Measurements from ENCODE around the gene TECR.

The TECR gene

GRCh38 chr19:14510311-14511228 is 18.8 kb upstream of the TECR start:
- no peak for DNase-seq

- DNase-seq: no peak
Measured at GRCh38 chr19:14511229-14511593, 18.2 kb upstream of the TECR start.

- DNase-seq: no peak
Measured at GRCh38 chr19:14512406-14512961, 16.9 kb upstream of the TECR start.

- DNase-seq: no peak
Measured at GRCh38 chr19:14514215-14514863, 15.1 kb upstream of the TECR start.

GRCh38 chr19:14515501-14516047 is 13.8 kb upstream of the TECR start:
- no peak for DNase-seq

- DNase-seq: no peak
Measured at GRCh38 chr19:14516048-14516534, 13.3 kb upstream of the TECR start.

GRCh38 chr19:14516746-14517438 is 12.5 kb upstream of the TECR start:
- DNase-seq: no peak

GRCh38 chr19:14517446-14517839 is 12.0 kb upstream of the TECR start:
- no peak for DNase-seq

- DNase-seq: peak; percentile 79
Measured at GRCh38 chr19:14517840-14518505, 11.4 kb upstream of the TECR start, which contains the start of gene DNAJB1. DNAJB1 (minus strand) TSS chr19:14518397; CDS start chr19:14518349, 48 bp downstream.

- no peak for DNase-seq
Measured at GRCh38 chr19:14519245-14519859, 10.0 kb upstream of the TECR start.

GRCh38 chr19:14519860-14520407 is 9.5 kb upstream of the TECR start:
- no peak for DNase-seq

- DNase-seq: no peak
Measured at GRCh38 chr19:14520543-14520942, 8.9 kb upstream of the TECR start.

- no peak for DNase-seq
Measured at GRCh38 chr19:14525729-14526128, 3.7 kb upstream of the TECR start.

- no peak for DNase-seq
Measured at GRCh38 chr19:14526423-14526822, 3.0 kb upstream of the TECR start.

- no peak for DNase-seq
Measured at GRCh38 chr19:14528419-14529253, 758 bp upstream of the TECR start.

- DNase-seq: peak; percentile 51
Measured at GRCh38 chr19:14530005-14530348, 583 bp downstream of the TECR start.

- no peak for DNase-seq
Measured at GRCh38 chr19:14530506-14530905, 1.1 kb downstream of the TECR start.

- no peak for DNase-seq
Measured at GRCh38 chr19:14533450-14533849, 4.1 kb downstream of the TECR start.

- peak; percentile 95 for DNase-seq
Measured at GRCh38 chr19:14536926-14537692, 7.7 kb downstream of the TECR start.
